CD4-positive, alpha-beta T cell treated with Interleukin-10 for 1 hour (primary cell): ENCODE data around the gene HLA-DMB.
A peak's percentile ranks its signal among the peaks of the same experiment; 100 is the strongest.

Source experiments
- DNase-seq: peaks from one replicate; pipeline ENCODE4 v3.0.0-alpha.2; 2020

Gene HLA-DMB

GRCh38 chr6:32940656-32941213 is at the start of gene HLA-DMB:
HLA-DMB (minus strand) TSS chr6:32941028; CDS start chr6:32940807, 221 bp downstream.
- peak; percentile 83 for DNase-seq

DNA sequence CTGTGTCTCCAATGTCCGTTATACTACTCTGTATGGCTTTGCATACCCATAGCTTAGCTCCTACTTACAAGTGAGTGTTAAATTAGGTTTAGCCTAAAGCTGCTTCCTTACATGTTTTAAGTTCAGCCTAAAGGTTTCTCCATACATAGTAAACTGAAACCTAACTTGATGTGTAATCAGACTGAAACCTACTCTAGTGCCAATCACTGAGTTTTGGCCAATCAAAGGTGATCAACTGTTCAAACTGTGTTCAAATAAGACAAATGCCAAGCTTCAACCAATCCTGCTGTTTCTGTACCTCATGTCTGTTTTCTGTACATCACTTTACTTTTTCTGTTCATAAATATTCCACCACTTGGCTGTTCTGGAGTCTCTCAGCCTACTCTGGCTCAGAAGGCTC is 48.5 kb upstream of the HLA-DMB start:
- DNase-seq: no peak

- peak; percentile 90 for DNase-seq
Measured at GRCh38 chr6:32984622-32985389, 44.0 kb upstream of the HLA-DMB start.

DNA sequence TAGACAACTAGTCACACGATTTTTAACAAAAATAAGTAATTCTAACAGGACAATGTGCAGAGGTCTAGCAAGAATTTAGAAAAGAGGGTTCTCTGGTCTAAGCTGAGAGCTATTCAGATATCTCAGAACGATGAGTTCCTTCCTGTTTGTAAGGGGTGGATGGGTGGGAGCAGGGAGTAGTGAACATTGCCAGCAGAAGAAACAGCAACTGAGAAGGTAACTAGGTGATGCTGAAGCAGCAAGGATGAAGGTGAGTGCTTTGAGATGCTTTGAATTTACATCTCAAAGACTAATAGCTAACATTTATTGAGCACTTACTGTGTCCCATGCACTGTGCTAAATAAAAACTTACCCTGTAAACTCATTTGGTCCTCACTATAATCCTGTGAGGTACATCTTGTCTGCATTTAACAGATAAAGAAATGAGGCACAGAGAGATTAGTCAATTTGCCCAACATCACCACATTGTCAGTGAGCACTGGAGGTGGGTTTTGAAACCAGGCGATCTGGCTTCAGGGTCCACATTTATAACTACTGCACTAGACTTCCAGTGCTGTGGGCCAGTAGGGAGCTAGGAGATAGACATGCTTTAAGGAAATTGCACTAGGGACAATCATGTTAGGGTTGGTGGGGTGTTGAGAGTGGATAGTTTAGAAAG is 43.3 kb upstream of the HLA-DMB start:
- peak; percentile 26 for DNase-seq

- DNase-seq: no peak
Measured at GRCh38 chr6:32983493-32983848, 42.6 kb upstream of the HLA-DMB start.

DNA sequence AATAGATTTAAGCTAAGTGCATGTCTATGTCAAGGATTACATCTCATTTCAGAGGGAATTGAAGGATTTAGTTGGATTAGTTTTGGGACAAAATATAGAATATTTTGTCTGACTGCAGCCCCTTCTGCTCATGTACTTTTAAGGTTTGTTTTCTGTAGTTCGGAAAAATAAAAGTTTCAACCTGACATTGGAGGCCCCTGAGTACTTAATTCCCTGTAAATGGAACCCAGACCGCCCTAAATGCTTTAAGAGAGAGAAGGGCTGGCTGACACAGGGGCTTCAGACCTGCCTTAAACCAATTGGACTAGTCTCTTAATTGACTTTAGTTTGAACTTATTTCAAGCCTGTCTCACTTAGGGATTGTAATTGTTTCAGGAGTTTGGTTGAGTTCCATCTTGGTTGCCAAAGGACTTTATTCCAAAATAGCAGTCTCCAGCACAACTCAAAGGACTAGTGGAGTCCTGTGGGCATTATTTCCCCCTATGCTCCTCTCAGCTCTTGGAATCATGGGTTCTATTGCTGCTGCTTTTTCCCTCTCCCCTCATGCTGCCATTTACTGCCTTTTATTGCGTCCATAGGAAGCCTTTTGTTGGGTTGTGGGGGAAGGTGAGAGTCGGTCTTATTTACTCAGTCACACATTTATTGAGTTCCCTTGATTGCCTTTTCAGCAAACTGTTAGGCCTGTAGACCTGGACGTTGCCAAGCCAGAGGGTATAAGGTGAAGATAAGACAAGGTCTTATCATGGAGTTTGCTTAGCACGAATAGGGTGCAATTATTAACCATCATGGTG is 42.1 kb upstream of the HLA-DMB start:
- peak; percentile 33 for DNase-seq

- peak; percentile 38 for DNase-seq
Measured at GRCh38 chr6:32982084-32982701, 41.4 kb upstream of the HLA-DMB start.

- peak; percentile 19 for DNase-seq
Measured at GRCh38 chr6:32980488-32981038, 39.7 kb upstream of the HLA-DMB start.

GRCh38 chr6:32979720-32980487 is 39.1 kb upstream of the HLA-DMB start:
- DNase-seq: no peak

GRCh38 chr6:32977953-32978324 is 37.1 kb upstream of the HLA-DMB start:
- no peak for DNase-seq

DNA sequence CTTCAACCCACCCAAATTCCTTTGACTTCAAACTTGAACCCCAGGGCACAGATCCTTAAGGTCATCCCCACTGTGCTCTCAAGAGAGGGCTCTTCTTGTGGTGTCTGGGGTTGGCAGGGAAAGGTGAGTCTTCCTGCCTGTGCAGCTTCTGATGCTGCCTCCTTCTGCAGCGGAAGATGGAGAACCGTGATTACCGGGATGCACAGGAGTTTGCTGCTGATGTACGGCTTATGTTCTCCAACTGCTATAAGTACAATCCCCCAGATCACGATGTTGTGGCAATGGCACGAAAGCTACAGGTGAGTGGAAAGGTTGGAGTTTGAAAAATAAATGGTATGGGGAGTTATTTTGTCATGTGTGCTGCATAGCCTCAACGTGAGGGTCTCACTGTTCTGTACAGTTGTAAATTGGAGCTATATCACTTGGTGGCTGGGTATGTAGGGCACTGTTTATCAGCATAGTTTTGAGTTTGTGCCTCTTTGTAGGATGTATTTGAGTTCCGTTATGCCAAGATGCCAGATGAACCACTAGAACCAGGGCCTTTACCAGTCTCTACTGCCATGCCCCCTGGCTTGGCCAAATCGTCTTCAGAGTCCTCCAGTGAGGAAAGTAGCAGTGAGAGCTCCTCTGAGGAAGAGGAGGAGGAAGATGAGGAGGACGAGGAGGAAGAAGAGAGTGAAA is 36.6 kb upstream of the HLA-DMB start:
- DNase-seq: no peak

DNA sequence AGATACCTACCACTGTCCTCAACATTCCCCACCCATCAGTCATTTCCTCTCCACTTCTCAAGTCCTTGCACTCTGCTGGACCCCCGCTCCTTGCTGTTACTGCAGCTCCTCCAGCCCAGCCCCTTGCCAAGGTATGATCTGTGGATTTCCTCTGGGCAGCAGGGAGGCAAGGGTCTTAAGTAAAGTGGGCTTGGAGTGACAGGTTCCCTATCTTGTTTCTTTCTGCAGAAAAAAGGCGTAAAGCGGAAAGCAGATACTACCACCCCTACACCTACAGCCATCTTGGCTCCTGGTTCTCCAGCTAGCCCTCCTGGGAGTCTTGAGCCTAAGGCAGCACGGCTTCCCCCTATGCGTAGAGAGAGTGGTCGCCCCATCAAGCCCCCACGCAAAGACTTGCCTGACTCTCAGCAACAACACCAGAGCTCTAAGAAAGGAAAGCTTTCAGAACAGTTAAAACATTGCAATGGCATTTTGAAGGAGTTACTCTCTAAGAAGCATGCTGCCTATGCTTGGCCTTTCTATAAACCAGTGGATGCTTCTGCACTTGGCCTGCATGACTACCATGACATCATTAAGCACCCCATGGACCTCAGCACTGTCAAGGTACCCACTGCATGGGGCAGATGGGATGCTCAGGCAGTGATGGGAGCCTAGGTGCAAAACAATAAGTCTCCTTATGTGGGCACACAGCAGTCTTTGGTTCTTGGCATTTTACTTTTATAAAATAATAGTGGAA is 35.7 kb upstream of the HLA-DMB start:
- DNase-seq: no peak

- DNase-seq: no peak
Measured at GRCh38 chr6:32975886-32976285, 35.1 kb upstream of the HLA-DMB start.

GRCh38 chr6:32974541-32975308 is 33.9 kb upstream of the HLA-DMB start:
- peak; percentile 29 for DNase-seq

- peak; percentile 67 for DNase-seq
Measured at GRCh38 chr6:32974016-32974333, 33.1 kb upstream of the HLA-DMB start.

DNA sequence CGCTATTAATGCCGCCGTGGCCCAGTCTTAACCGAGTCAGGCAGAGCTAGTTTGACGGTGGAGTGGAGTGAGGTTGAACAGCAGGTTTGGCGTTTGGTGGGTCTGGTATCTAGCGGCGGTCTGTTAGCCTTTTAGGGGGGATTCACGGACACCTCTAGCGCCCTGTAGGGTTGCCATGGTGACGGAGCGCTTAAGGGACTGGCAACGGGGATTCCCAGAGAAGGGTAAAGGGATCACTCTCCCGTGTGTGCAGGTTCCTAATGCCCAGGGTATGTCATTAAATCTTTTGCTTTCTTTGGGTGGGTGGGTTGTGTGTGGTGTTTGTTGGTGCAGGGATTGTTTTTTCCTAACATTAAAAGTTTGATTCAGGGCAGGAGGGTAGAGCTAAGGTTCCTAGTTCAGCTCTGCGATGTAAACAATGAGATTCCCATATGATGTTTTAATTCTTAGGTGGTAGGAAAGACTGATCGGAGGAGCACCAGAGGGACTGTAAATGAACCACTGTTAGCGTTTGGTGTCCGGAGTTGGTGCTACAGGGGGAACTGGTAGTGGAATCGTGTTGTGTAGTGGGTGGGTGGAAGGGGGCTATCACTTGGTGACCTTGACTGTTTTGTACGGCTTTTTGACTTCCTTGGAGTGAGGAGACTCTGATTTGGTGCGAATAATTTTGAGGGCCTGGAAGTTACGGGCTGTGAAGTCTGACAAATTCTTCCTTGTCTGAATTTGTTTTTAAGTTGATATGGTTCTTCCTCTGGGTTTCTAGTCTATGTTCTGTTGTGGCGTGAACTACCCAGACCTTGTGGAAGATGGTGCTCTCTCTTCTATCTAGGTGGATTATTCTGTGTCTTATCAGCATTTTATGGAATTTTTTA is 32.6 kb upstream of the HLA-DMB start:
- DNase-seq: peak; percentile 79

- DNase-seq: peak; percentile 67
Measured at GRCh38 chr6:32972353-32973143, 31.7 kb upstream of the HLA-DMB start.
